Mesothelial cell of epicardium (in vitro differentiated cells): Measurements from ENCODE around the gene PRH1. TPM values are rescaled to one million over a fixed set of nuclear protein-coding genes. Genes with fewer than 3 reads are reported as not detected.

Source experiments
- DNase-seq, 2 experiments: peaks; one replicate each; pipeline ENCODE4 v3.0.0; 2021; ENCODE audit warnings: low spot score in 2 of 2; ENCODE audit not compliant: unreplicated experiment in 2 of 2
- H3K27ac Mint-ChIP-seq: 2 replicates; pipeline ENCODE4 v1.8.0; 2021; ENCODE audit warnings: mixed read lengths
- H3K27me3 Mint-ChIP-seq: 2 replicates; pipeline ENCODE4 v1.8.0; 2021; ENCODE audit warnings: low read depth, mixed read lengths
- H3K36me3 Mint-ChIP-seq: 2 replicates; pipeline ENCODE4 v1.8.0; 2021; ENCODE audit warnings: mixed read lengths
- H3K4me1 Mint-ChIP-seq: 2 replicates; pipeline ENCODE4 v1.8.0; 2021; ENCODE audit warnings: mixed read lengths
- H3K4me3 Mint-ChIP-seq: 2 replicates; pipeline ENCODE4 v1.8.0; 2021; ENCODE audit warnings: mild to moderate bottlenecking, moderate library complexity, mixed read lengths
- H3K9me3 Mint-ChIP-seq: 2 replicates; pipeline ENCODE4 v1.8.0; 2021; ENCODE audit warnings: mixed read lengths
- CTCF ChIP-seq: fragments of 200-600 bp; sonication (generic); IDR thresholded peaks from one replicate; pipeline ENCODE4 v1.5.0; 2021; ENCODE audit warnings: antibody characterized with exemption; ENCODE audit not compliant: unreplicated experiment
- total RNA-seq: library from RNA; stranded (reverse); gene quantifications from 3 replicates; pipeline ENCODE4 v1.2.1, GENCODE V29; 2021

The PRH1 gene
- total RNA-seq, 1 donor from 2014 or later: 44.9 TPM

- Mint-ChIP-seq H3K27me3 (no peaks in the 10 kb centered on the region), H3K27ac (no peak overlapping the region), H3K36me3 (peaks cover 2% of the 10 kb centered on the region)
These were observed 7.9 kb upstream of the PRH1 start for GRCh38 chr12:10891937-10892336.

GRCh38 chr12:10889226-10889625, 5.2 kb upstream of the PRH1 start:
- H3K9me3 Mint-ChIP-seq: no peaks in the 10 kb centered on the region
- H3K27me3 Mint-ChIP-seq: no peaks in the 10 kb centered on the region
- TF ChIP-seq CTCF: no peak
- DNase-seq: no peak
- H3K36me3 Mint-ChIP-seq: peaks cover 2% of the 10 kb centered on the region
- H3K4me3 Mint-ChIP-seq: no peak overlapping the region
- H3K27ac Mint-ChIP-seq: no peak overlapping the region
- H3K4me1 Mint-ChIP-seq: no peaks in the 10 kb centered on the region

More at GRCh38 chr12:10891937-10892336, 7.9 kb upstream of the PRH1 start:
- Mint-ChIP-seq H3K4me3 (no peak overlapping the region), H3K9me3 (no peaks in the 10 kb centered on the region), H3K4me1 (no peaks in the 10 kb centered on the region)
- no peak for DNase-seq
- TF ChIP-seq CTCF: no peak

- peaks cover 39% of the 10 kb centered on the region for H3K9me3 Mint-ChIP-seq
- H3K4me3 Mint-ChIP-seq: no peak overlapping the region
- peaks cover 46% of the 10 kb centered on the region for H3K36me3 Mint-ChIP-seq
- H3K4me1 Mint-ChIP-seq: peaks cover 5% of the 10 kb centered on the region
- H3K27me3 Mint-ChIP-seq: no peaks in the 10 kb centered on the region
- no peak for DNase-seq
- no peak for TF ChIP-seq CTCF
- peak overlapping the region; percentile 55 for H3K27ac Mint-ChIP-seq
These were observed 10.7 kb downstream of the PRH1 start for GRCh38 chr12:10873378-10873777.

GRCh38 chr12:10867381-10867780, 16.7 kb downstream of the PRH1 start:
- H3K9me3 Mint-ChIP-seq: peaks cover 26% of the 10 kb centered on the region
- no peaks in the 10 kb centered on the region for H3K4me1 Mint-ChIP-seq
- DNase-seq: no peak
- H3K36me3 Mint-ChIP-seq: peaks cover 30% of the 10 kb centered on the region
- H3K27me3 Mint-ChIP-seq: no peaks in the 10 kb centered on the region
- TF ChIP-seq CTCF: no peak
- H3K27ac Mint-ChIP-seq: no peak overlapping the region
- no peak overlapping the region for H3K4me3 Mint-ChIP-seq

GRCh38 chr12:10863512-10864218, 20.4 kb downstream of the PRH1 start:
- TF ChIP-seq CTCF: no peak

GRCh38 chr12:10861366-10861765, 22.7 kb downstream of the PRH1 start:
- H3K27me3 Mint-ChIP-seq: no peaks in the 10 kb centered on the region
- no peaks in the 10 kb centered on the region for H3K4me1 Mint-ChIP-seq
- no peak overlapping the region for H3K27ac Mint-ChIP-seq
- no peak for TF ChIP-seq CTCF
- peaks cover 72% of the 10 kb centered on the region for H3K36me3 Mint-ChIP-seq
- no peak for DNase-seq
- no peak overlapping the region for H3K4me3 Mint-ChIP-seq
- peaks cover 75% of the 10 kb centered on the region for H3K9me3 Mint-ChIP-seq

More at GRCh38 chr12:10863512-10864218, 20.4 kb downstream of the PRH1 start:
- Mint-ChIP-seq H3K27me3 (no peaks in the 10 kb centered on the region), H3K36me3 (peaks cover 53% of the 10 kb centered on the region), H3K27ac (no peak overlapping the region), H3K4me3 (no peak overlapping the region), H3K9me3 (peaks cover 52% of the 10 kb centered on the region), H3K4me1 (no peaks in the 10 kb centered on the region)
- DNase-seq: no peak
